H1 (cell line): ENCODE results near the gene DXO. TPM values are rescaled to one million over a fixed set of nuclear protein-coding genes. Genes with fewer than 3 reads are reported as not detected.

Experiments
- CTBP2 ChIP-seq: IDR thresholded peaks from 2 replicates; pipeline ENCODE4 v1.7.0; 2011; ENCODE audit warnings: borderline replicate concordance, mild to moderate bottlenecking, moderate library complexity, mixed read lengths, low read length; ENCODE audit not compliant: insufficient read depth, insufficient read length
- POU5F1 ChIP-seq: IDR thresholded peaks from 2 replicates; pipeline ENCODE4 v1.6.1; 2011; ENCODE audit warnings: low read depth, mild to moderate bottlenecking, low read length, moderate library complexity
- SIN3A ChIP-seq, 2 experiments: IDR thresholded peaks in 1 of 2; conservative IDR thresholded peaks in 1 of 2; 2 replicates each; pipeline ENCODE4 v1.6.1; 2011 to 2012; ENCODE audit warnings: low read length in 2 of 2, improper control_type of control experiment in 1 of 2, low read depth in 1 of 2, mild to moderate bottlenecking in 1 of 2
- polyA plus RNA-seq, 7 experiments: library from polyadenylated mRNA; depleted of rRNA in 3 of 7; stranded (reverse) in 5 of 7; unstranded in 2 of 7; fragments of >200 nt in 5 of 7; fragments of 200-250 nt in 2 of 7; gene quantifications; 1 replicate in 5 of 7; 2 replicates in 1 of 7; 4 replicates in 1 of 7; pipeline versions ENCODE4 v1.2.1 to v1.2.3, GENCODE V29; 2011 to 2013; ENCODE audit warnings: missing spikeins in 2 of 7, mixed read lengths in 2 of 7
- total RNA-seq: library from RNA; stranded (reverse); fragmentation: NEBNext Ultra II Directional; extraction: Animal tissue kit (Norgen Biotek cat#: 25700); gene quantifications from 2 replicates; pipeline ENCODE4 v1.2.1, GENCODE V29; 2021

DXO gene
- total and polyA plus RNA-seq, 2 of the 8 experiments (the other 6 are each of a cell fraction or from before 2014, with no cell fraction given) = 14.7 to 23.9 TPM

- TF ChIP-seq CTBP2 (no peak), POU5F1 (no peak), SIN3A (conservative IDR thresholded peaks at IDR 0.05 in 1 of 2, IDR thresholded peaks at IDR 0.05 in 1 of 2; ENCODE audit: low read depth in 1 of 2, low read length in 2 of 2) (no peak)
Measured at GRCh38 chr6:31922942-31923341, 49.0 kb downstream of the DXO start (continued).
